ENCODE measurements around the gene PLK3.
"Not testable (repeated sequence)": the region's sequence is repeated elsewhere in the genome, so short reads cannot be mapped to it uniquely, and the experiment has no call there.

Gene PLK3

GRCh38 chr1:44810101-44810761 lies 10.1 kb downstream of the PLK3 start:
- DNase-seq, result peak; percentile 33 to 59

DNA sequence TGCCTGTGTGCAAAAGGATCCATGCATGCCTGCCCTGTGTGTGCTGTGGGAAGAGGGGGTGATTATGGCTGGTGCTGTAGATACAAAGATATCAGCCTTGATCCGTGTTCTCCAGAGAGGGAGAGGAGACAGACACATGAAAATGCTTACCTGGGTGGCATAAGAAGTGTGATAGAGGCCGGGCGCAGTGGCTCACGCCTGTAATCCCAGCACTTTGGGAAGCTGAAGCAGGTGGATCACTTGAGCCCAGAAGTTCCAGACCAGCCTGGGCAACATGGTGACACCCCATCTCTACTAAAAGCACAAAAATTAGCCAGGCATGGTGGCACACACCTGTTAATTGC lies 10.6 kb downstream of the PLK3 start:
- DNase-seq, result not testable (repeated sequence)

- DNase-seq, result no peak
Observed at GRCh38 chr1:44811234-44811633, 11.1 kb downstream of the PLK3 start.

GRCh38 chr1:44812822-44813543 lies 12.8 kb downstream of the PLK3 start:
- no peak for DNase-seq

DNA sequence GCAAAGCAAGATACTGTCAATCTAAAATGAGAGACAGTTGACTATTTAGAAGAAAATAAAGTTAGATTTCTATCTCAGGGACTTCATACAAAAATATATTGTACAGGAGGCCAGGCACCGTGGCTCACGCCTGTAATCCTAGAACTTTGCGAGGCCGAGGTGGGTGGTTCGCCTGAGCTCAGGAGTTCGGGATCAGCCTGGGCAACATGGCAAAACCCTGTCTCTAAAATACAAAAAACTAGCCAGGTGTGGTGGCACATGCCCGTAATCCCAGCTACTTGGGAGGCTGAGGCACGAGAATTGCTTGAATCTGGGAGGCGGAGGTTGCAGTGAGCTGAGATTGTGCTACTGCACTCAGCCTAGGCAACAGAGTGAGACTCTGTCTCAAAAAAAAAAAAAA lies 15.7 kb downstream of the PLK3 start:
- DNase-seq, result not testable (repeated sequence)

GRCh38 chr1:44817307-44817706 lies 17.1 kb downstream of the PLK3 start:
- no peak for DNase-seq

GRCh38 chr1:44817771-44818495 lies 17.8 kb downstream of the PLK3 start:
- DNase-seq, result no peak

- no peak for DNase-seq
Observed at GRCh38 chr1:44819196-44819607, 19.0 kb downstream of the PLK3 start.

- peak; percentile 88 to 89 for DNase-seq
Observed at GRCh38 chr1:44819608-44820327, 19.6 kb downstream of the PLK3 start.

- DNase-seq, result no peak
Observed at GRCh38 chr1:44820328-44821239, 20.4 kb downstream of the PLK3 start.

DNA sequence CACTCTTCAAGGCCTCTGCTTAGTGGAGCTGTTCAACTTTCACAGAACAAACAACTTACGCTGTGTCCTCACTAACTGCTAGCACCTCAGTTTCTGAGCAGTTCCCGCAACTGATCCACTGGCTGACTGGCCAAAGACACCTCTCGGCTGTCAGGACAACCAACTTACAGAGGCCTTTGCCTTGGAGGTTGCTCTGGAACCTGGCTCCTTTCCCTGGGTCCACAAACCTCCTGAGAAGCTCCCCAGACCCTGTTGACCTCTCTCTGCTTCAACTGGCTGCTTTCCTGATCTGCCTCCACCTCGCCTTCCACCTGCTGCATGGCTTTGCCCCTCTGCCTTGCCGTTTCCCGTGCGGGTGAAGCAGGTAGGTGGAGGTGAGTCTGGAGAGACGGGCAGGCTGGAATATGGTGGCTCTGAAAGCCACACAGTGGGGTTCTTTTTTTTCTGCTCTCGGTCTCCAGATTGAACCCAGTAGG lies 21.1 kb downstream of the PLK3 start:
- DNase-seq, result no peak

GRCh38 chr1:44822131-44822701 lies 22.0 kb downstream of the PLK3 start:
- no peak for DNase-seq

DNA sequence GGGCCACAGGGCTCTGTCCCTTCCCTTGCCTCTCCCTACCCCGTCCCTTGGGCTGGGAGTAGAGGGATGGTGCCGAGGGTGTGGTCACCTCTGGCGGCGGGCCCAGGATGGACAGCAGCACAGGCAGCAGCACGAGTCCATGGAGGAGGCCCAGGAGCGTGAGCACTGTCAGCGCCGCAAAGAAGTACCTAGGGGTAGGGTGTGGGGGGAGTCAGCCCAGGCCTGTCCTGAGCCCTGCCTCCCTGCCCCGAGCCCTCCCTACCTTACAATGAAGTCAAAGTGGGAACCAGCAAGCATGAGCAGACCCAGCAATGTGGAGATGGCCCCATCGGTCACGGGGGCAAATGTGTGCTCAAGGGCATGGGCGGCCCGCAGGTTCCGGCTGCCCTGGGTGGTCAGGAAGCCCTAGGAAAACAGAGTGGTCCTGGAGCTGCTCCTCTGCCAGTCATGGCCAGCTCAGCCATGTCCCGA lies 22.8 kb downstream of the PLK3 start:
- no peak for DNase-seq

GRCh38 chr1:44824392-44824791 lies 24.2 kb downstream of the PLK3 start:
- DNase-seq, result not testable (repeated sequence)

DNA sequence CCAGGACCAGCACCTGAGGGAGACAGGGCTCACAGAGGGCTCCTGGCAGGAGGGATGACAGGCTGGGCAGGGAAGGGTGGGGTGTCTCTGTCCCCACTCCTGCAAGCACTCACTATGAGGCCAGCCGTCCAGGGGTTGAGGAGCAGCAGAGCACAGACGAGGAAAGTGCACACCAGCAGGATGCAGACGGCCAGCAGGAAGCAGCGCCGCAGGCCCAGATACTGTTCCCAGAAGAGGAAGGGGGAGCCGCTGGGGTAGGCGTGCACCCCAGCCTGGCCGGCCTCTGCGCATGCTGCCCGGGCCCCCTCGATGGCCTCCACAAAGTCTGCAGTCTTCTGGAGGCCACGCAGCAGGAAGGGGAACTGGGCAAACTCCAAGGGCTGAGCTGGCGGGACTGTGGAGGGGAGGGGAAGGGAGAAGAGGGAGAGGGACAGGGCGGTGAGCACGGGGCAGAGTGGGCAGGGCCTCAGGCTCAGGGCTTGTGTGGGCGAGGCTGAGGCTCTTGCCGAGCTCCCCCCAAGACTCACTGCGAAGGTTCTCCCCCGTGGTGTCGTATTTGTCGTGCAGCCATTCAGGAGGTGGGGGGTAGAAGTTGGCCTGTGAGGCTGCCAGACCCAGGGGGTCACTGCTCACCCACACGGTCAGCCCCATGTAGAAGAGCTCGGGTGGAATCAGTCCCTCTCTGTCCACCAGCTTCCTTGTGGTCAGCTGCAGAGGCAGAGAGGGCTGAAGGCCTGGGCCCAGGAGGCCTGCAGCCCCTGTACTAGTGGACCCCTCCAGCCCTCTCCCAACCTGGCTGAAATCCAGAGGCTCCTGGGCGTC lies 26.4 kb downstream of the PLK3 start:
- peak in 1 of 2 donors; percentile 52 for DNase-seq

DNA sequence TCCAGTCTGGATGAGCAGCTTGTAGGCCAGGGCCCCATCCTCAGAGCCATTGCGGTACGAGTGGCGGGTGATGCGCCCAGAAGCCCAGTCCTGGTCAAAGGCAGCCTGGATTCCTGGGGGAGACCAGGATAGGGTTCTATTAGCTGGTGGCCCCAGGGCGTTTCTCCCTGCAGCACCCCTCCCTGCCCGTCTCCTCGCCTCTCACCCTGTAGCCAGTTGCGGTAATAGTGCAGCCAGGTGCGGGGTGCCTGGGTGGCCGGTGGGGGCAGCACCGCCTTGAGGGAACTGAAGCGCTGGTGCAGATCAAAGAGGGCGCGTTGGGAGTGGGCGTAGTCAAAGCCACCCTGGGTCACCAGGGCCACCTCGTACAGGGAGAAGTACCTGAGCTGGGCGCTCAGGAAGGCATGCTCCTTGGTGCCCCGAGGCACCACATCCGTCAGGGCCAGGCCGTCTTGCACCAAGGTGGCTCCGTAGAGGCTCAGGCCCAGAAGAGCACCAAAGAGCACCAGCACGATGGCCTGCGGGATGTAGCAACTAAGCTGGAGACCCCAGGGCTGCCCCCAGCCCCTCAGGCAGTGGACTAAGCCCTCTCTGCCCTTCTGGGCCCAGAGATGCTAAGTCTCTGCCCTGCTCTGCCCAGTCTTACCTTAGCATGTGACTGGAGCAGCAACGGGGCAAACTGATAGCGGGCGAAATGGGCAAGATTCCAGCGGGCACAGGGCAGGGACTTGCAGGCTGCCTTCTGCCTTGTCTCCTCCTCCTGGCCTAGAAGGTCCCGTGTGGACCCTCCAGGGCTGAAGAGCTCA lies 27.2 kb downstream of the PLK3 start:
- no peak for DNase-seq

- DNase-seq, result no peak
Observed at GRCh38 chr1:44828003-44828651, 27.9 kb downstream of the PLK3 start.

GRCh38 chr1:44828841-44829440 lies 28.8 kb downstream of the PLK3 start:
- no peak for DNase-seq

Data from CD4-positive, alpha-beta T cell treated with Interferon alpha-2 for 1 hour (primary cell).